ENCODE data around the gene ZBTB20. TPM values are rescaled to one million over a fixed set of nuclear protein-coding genes. Genes with fewer than 3 reads are reported as not detected.

Gene ZBTB20
- total and polyA plus RNA-seq, 10 of the 15 experiments (the other 5 are each of a cell fraction or from before 2014, with no cell fraction given): 0.20 to 5.5 (median 2.2) TPM

DNA sequence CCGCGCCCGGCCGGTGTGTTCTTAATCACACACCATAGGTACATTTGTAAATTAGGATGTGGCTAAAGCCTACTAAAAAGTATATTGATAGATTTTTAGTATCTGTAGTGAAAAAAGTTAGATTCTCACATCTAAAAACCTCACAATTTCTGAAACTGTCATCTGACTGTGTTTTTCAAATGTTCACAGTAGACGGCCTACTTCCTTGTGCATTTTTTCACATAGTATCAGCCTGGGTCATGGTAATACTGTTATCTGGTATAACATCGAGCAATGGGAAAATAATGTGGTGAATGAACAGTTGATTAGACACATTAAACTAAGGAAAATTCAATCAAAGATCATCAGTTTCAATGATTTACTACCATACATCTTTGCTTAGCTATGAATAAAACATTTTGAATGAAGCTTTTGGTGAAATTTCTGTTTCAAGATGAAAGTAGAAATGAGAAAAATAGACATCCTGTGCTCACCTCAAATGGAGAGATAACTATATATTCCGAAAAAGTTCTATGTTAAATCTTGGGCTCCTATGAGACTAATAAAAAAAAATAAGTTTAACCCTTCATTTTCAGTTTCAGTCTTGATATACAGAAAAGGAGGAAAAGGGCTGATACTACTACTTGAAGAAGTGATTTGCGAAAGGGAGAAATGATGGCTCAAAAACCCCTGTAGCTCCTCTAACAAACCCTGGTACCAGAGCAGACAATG lies 262.7 kb downstream of the ZBTB20 start:
- no TSS peak for BruUV-seq (replicated peaks)
- ChIA-PET CTCF (no interaction called here), POLR2A (no interaction called here), RAD21 (ENCODE audit: unreplicated experiment) (no interaction called here), SMC1A (ENCODE audit: uncharacterized antibody, unreplicated experiment) (interaction anchor here (0.9 kb wide), 1 partner anchor 21 kb away, joined by 4 read pairs; no protein-coding TSS in a partner anchor)
- H3K4me2 ChIP-seq (ENCODE audit: control insufficient read depth, insufficient read depth): no peak overlapping the region
- H3K36me3 ChIP-seq (ENCODE audit: control insufficient read depth in 2 of 2, insufficient read depth in 2 of 2, low read length in 1 of 2): no peaks in the 10 kb centered on the region
- DNase-seq (ENCODE audit: low read depth, low spot score) (no peak), ATAC-seq (peak; percentile 68), FAIRE-seq (no peak)
- intact Hi-C loops (cut with micrococcal nuclease; ENCODE audit: unreplicated experiment) (no loop called here), in situ Hi-C loops (cut with MboI) (no loop called here)
- no peaks in the 10 kb centered on the region; the same call in 1 of the 2 replicates for H3K4me1 ChIP-seq (ENCODE audit: control insufficient read depth, insufficient read depth, low read length)
- no peak overlapping the region for H3K4me3 ChIP-seq
- H2AFZ ChIP-seq (ENCODE audit: control insufficient read depth, low read depth, low read length): no peak overlapping the region
- H3K79me2 ChIP-seq (ENCODE audit: control insufficient read depth, insufficient read depth, low read length): no peaks in the 10 kb centered on the region
- no peak overlapping the region for H3K27ac ChIP-seq (ENCODE audit: control insufficient read depth, insufficient read depth)
- 45% methylated on average over 8 of the region's 8 CpGs for WGBS (ENCODE audit: insufficient coverage, insufficient replicate concordance, low lambda C conversion rate, missing lambda C conversion rate)
- H3K27me3 ChIP-seq (replicated peaks in 1 of 2; ENCODE audit: control insufficient read depth in 2 of 2, insufficient read depth in 2 of 2, low read length in 1 of 2): no peaks in the 10 kb centered on the region
- no peak overlapping the region for H3K9ac ChIP-seq (ENCODE audit: control insufficient read depth, insufficient read depth, low read length)
- H4K20me1 ChIP-seq (ENCODE audit: control insufficient read depth, insufficient read depth): no peaks in the 10 kb centered on the region
- H3K9me3 ChIP-seq (replicated peaks; ENCODE audit: control insufficient read depth, insufficient read depth, low read length): no peaks in the 10 kb centered on the region
- TF ChIP-seq RBBP5 (conservative IDR thresholded peaks at IDR 0.05): no peak
- no peak for TF ChIP-seq JUNB (IDR thresholded peaks at IDR 0.05)
- TF ChIP-seq RB1 (IDR thresholded peaks at IDR 0.05; ENCODE audit: borderline replicate concordance): no peak
- TF ChIP-seq ASH2L (IDR thresholded peaks at IDR 0.05; ENCODE audit: borderline replicate concordance, low read depth): no peak
- TF ChIP-seq CHD4 (IDR thresholded peaks at IDR 0.05): no peak
- TF ChIP-seq, protein P1, sequence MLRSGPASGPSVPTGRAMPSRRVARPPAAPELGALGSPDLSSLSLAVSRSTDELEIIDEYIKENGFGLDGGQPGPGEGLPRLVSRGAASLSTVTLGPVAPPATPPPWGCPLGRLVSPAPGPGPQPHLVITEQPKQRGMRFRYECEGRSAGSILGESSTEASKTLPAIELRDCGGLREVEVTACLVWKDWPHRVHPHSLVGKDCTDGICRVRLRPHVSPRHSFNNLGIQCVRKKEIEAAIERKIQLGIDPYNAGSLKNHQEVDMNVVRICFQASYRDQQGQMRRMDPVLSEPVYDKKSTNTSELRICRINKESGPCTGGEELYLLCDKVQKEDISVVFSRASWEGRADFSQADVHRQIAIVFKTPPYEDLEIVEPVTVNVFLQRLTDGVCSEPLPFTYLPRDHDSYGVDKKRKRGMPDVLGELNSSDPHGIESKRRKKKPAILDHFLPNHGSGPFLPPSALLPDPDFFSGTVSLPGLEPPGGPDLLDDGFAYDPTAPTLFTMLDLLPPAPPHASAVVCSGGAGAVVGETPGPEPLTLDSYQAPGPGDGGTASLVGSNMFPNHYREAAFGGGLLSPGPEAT (IDR thresholded peaks at IDR 0.05; ENCODE audit: low read depth): no peak
- no peak for TF ChIP-seq TCF12 (IDR thresholded peaks at IDR 0.05; ENCODE audit: low read depth, low read length)
- no peak for TF ChIP-seq SMC3 (IDR thresholded peaks at IDR 0.05; ENCODE audit: borderline replicate concordance, low read length)
- no peak for TF ChIP-seq WRNIP1 (IDR thresholded peaks at IDR 0.05; ENCODE audit: borderline replicate concordance, low read depth, low read length)
- TF ChIP-seq, protein P2, sequence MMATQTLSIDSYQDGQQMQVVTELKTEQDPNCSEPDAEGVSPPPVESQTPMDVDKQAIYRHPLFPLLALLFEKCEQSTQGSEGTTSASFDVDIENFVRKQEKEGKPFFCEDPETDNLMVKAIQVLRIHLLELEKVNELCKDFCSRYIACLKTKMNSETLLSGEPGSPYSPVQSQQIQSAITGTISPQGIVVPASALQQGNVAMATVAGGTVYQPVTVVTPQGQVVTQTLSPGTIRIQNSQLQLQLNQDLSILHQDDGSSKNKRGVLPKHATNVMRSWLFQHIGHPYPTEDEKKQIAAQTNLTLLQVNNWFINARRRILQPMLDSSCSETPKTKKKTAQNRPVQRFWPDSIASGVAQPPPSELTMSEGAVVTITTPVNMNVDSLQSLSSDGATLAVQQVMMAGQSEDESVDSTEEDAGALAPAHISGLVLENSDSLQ (IDR thresholded peaks at IDR 0.05): no peak
- no peak for TF ChIP-seq RUNX3 (IDR thresholded peaks at IDR 0.05; ENCODE audit: low read length)
- TF ChIP-seq, protein P3, sequence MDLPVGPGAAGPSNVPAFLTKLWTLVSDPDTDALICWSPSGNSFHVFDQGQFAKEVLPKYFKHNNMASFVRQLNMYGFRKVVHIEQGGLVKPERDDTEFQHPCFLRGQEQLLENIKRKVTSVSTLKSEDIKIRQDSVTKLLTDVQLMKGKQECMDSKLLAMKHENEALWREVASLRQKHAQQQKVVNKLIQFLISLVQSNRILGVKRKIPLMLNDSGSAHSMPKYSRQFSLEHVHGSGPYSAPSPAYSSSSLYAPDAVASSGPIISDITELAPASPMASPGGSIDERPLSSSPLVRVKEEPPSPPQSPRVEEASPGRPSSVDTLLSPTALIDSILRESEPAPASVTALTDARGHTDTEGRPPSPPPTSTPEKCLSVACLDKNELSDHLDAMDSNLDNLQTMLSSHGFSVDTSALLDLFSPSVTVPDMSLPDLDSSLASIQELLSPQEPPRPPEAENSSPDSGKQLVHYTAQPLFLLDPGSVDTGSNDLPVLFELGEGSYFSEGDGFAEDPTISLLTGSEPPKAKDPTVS (IDR thresholded peaks at IDR 0.05; ENCODE audit: low read depth, low read length): no peak
- no peak for TF ChIP-seq MTA2 (IDR thresholded peaks at IDR 0.05; ENCODE audit: low read depth)
- TF ChIP-seq HCFC1 (IDR thresholded peaks at IDR 0.05; ENCODE audit: low read length): no peak
- TF ChIP-seq, protein P4, sequence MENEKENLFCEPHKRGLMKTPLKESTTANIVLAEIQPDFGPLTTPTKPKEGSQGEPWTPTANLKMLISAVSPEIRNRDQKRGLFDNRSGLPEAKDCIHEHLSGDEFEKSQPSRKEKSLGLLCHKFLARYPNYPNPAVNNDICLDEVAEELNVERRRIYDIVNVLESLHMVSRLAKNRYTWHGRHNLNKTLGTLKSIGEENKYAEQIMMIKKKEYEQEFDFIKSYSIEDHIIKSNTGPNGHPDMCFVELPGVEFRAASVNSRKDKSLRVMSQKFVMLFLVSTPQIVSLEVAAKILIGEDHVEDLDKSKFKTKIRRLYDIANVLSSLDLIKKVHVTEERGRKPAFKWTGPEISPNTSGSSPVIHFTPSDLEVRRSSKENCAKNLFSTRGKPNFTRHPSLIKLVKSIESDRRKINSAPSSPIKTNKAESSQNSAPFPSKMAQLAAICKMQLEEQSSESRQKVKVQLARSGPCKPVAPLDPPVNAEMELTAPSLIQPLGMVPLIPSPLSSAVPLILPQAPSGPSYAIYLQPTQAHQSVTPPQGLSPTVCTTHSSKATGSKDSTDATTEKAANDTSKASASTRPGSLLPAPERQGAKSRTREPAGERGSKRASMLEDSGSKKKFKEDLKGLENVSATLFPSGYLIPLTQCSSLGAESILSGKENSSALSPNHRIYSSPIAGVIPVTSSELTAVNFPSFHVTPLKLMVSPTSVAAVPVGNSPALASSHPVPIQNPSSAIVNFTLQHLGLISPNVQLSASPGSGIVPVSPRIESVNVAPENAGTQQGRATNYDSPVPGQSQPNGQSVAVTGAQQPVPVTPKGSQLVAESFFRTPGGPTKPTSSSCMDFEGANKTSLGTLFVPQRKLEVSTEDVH (IDR thresholded peaks at IDR 0.05; ENCODE audit: low read depth, partially characterized antibody): no peak
- no peak for TF ChIP-seq BHLHE40 (IDR thresholded peaks at IDR 0.05; ENCODE audit: borderline replicate concordance in 1 of 2, low read depth in 2 of 2, low read length in 1 of 2)
